Adipose tissue (tissue), 3 donors: Measurements from ENCODE around the gene RAB35. TPM values are rescaled to one million over a fixed set of nuclear protein-coding genes. Genes with fewer than 3 reads are reported as not detected.

Experiments
- H3K27ac ChIP-seq: one replicate; pipeline ENCODE4 v1.5.1; 2013; ENCODE audit warnings: low read depth, low read length
- WGBS, 3 donors: extraction: QIAGEN DNeasy Blood & Tissue Kit; methylation state at CpG; one replicate each; pipeline ENCODE4 v1.1.7; 2013; 5-methylcytosine and 5-hydroxymethylcytosine counted together
- polyA plus RNA-seq, 3 donors: library from polyadenylated mRNA; stranded (reverse); fragments of 200-250 nt; gene quantifications; one replicate each; pipeline ENCODE4 v1.2.3, GENCODE V29; 2013
- donor health status: healthy with polysubstance abuse.
- donor health status: Bipolar disorder and iron deficiency.
- donor health status: healthy.

RAB35 gene
- polyA plus RNA-seq, 3 donors = 13.1 to 33.0 (median 32.4) TPM

- 90% methylated on average over 18 of the region's 18 CpGs for WGBS, 3 donors
Measured at GRCh38 chr12:120072472-120073249, 43.9 kb downstream of the RAB35 start.

GRCh38 chr12:120071493-120072020 lies 45.0 kb downstream of the RAB35 start:
- no peak overlapping the region for H3K27ac ChIP-seq
- 92 to 95% (median 95%) methylated on average over 6 of the region's 6 CpGs for WGBS, 3 donors

More at GRCh38 chr12:120072472-120073249, 43.9 kb downstream of the RAB35 start:
- no peak overlapping the region for H3K27ac ChIP-seq

DNA sequence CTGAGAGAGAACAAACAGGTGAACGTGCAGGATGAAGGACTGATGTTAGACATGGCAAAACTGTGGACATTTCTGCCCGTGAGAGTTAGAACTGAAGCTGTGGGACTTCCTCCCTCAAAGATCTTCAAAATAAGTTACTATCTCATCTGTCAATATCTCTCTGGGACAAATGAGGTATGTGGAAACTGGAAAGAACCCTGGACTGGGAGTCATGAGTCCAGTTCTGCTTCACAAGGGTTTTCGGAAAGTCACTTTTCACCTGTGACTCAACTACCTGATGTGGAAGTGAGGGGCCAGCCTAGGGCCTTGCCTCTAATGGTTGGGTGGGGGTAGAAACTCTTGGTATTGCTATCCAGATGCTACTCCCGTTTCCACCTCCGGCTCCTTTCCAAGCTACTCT lies 47.3 kb downstream of the RAB35 start:
- WGBS, 3 donors = 78 to 80% (median 79%) methylated on average over 5 of the region's 5 CpGs
- H3K27ac ChIP-seq = no peak overlapping the region

GRCh38 chr12:120067901-120068300 lies 48.7 kb downstream of the RAB35 start:
- 68 to 74% (median 68%) methylated on average over 3 of the region's 3 CpGs for WGBS, 3 donors
- no peak overlapping the region for H3K27ac ChIP-seq

DNA sequence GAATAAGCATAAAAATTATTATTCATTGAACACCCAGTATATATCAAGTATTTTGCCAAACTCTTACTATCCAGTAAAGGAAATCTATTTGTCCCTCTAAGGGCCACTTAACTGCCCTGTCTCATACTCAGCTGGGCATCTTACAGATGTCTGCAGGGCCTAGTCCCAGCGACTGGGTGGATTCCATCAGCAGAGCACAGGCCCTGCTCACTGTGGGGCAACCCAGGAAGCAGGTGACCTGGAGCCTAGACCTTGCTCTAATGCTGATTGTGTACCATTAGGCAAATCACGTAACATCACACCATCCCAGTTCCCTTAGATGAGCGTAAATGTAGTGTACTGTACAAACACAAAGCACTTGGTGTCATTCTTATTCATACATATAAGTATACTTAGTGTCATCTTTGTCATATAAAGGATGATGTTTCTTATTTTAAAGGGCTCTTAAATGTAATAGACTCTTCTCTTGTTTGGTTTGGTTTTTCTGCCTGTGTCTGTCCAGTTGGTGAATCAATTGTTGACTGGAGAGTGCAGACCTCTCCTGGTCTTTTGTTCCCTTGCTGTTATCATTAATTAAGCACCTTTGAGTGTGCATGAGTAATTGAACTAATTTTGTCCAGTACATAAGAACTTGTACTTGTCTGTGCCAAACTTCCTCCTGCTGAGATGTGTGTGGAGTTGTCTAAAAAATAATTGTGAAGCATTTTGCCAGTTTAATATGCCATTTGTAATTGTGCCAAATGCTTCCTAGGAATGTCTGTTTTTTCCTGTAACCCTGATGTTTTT lies 49.3 kb downstream of the RAB35 start:
- no peak overlapping the region for H3K27ac ChIP-seq
- WGBS, 3 donors = 77 to 84% (median 83%) methylated on average over 3 of the region's 3 CpGs

GRCh38 chr12:120066341-120066740 lies 50.2 kb downstream of the RAB35 start:
- WGBS, 3 donors = 92 to 100% (median 92%) methylated on average over 2 of the region's 2 CpGs
- H3K27ac ChIP-seq = no peak overlapping the region

DNA sequence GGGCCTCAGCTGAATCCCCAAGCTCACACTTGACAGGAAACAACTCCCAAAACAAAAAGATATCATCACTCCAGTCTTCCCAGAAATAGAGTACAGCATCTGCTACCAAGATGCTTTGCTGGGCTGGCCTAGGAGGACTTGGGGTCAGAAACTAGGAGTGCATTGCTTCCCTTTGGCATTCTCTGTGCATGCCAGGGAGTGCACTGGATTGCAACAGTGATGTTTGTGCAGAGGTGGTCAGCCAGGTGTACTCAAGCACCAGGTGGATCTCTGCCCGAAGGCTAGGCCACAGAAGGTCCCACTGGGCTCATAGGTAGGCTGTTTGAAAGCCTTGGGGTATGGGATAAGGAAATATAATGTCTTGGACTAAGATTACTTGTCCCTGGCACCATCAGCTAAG lies 51.1 kb downstream of the RAB35 start:
- no peak overlapping the region for H3K27ac ChIP-seq
- 73 to 94% (median 73%) methylated on average over 1 of the region's 1 CpG for WGBS, 3 donors

- WGBS, 3 donors = 56 to 73% (median 57%) methylated on average over 16 of the region's 16 CpGs
- no peak overlapping the region for H3K27ac ChIP-seq
Measured at GRCh38 chr12:120064054-120064940, 52.3 kb downstream of the RAB35 start.

DNA sequence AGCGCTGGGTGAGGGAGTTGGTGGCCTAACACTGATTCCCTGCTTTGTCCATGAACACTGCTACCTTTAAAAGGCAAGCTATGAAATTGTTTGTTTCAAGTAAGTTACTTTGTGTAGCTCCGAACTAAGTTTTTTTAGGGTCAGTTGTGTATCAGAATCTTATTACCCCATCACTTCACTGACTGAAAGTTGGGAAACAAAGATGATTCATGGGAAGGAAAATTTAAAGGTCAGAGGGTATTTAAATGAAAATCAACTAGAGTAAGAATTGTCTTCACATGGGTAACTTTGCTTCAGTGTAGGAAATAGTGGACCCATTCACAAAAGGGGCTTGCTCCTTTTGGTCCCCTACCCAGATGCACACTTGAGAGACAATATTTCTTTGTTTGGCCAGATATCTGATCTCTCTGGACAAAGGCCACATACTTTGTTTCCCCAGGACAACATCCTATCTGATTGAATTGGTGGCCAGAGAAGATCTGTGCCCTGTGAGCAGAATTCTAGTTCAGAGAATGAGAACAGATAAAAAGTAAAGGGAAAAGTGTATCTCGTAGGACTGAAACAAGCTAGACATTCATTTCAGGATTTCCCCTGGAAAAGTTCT lies 53.5 kb downstream of the RAB35 start:
- WGBS, 3 donors = 86 to 94% (median 88%) methylated on average over 3 of the region's 3 CpGs
- no peak overlapping the region for H3K27ac ChIP-seq

GRCh38 chr12:120061575-120062214 lies 54.9 kb downstream of the RAB35 start:
- 75 to 88% (median 76%) methylated on average over 10 of the region's 10 CpGs for WGBS, 3 donors
- H3K27ac ChIP-seq = no peak overlapping the region

- WGBS, 3 donors = 47 to 84% (median 79%) methylated on average over 5 of the region's 5 CpGs
- H3K27ac ChIP-seq = no peak overlapping the region
Measured at GRCh38 chr12:120060717-120061116, 55.8 kb downstream of the RAB35 start.

DNA sequence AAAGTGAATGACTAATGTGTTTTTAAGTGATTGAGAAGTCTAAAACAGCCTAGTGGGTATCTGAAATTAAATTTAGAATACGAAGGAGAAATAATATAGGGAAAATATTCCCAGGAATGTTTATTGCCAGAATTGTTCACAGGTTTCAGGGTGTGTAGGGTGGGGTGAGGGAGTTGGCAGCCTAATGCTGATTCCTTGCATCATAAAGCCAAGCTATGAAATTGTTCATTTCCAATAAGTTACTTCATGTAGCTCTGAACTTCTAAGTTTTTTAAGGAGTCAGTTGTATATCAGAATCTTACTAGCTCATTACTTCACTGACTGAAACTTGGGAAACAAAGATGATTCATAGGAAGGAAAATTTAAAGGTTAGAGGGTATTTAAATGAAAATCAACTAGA lies 56.4 kb downstream of the RAB35 start:
- H3K27ac ChIP-seq = no peak overlapping the region
- 78 to 95% (median 85%) methylated on average over 1 of the region's 1 CpG for WGBS, 3 donors

GRCh38 chr12:120056739-120057138 lies 59.8 kb downstream of the RAB35 start:
- no peak overlapping the region for H3K27ac ChIP-seq

GRCh38 chr12:120055231-120056000 lies 61.1 kb downstream of the RAB35 start:
- no peak overlapping the region for H3K27ac ChIP-seq
- WGBS, 3 donors = 44 to 62% (median 59%) methylated on average over 2 of the region's 2 CpGs

More at GRCh38 chr12:120056739-120057138, 59.8 kb downstream of the RAB35 start:
- 66 to 69% (median 69%) methylated on average over 5 of the region's 5 CpGs for WGBS, 3 donors

DNA sequence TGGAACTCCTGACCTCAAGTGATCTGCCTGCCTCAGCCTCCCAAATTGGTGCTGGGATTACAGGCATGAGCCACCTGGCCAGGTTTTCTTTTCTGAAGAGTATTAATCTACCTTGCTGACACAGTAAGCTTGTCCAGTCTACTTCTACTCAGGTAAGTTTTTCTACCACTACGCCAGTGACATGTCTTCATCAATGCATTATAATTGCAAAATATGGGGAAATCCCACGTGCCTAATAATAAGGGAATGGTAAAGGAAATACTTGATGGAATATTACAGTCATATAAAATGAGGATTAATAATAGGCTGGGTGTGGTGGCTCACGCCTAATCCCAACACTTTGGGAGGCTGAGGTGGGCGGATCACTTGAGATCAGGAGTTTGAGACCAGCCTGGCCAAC lies 62.3 kb downstream of the RAB35 start:
- WGBS, 3 donors = 86 to 91% (median 89%) methylated on average over 4 of the region's 4 CpGs

GRCh38 chr12:120051535-120051934 lies 65.0 kb downstream of the RAB35 start:
- 92 to 96% (median 94%) methylated on average over 3 of the region's 3 CpGs for WGBS, 3 donors
- H3K27ac ChIP-seq = no peak overlapping the region

More for the DNA sequence above, 62.3 kb downstream of the RAB35 start:
- no peak overlapping the region for H3K27ac ChIP-seq

GRCh38 chr12:120049426-120049825 lies 67.1 kb downstream of the RAB35 start:
- no peak overlapping the region for H3K27ac ChIP-seq
- 83 to 85% (median 83%) methylated on average over 6 of the region's 6 CpGs for WGBS, 3 donors
